DND-41 (cell line): ENCODE results near the gene EVPLL.

Experiments used
- EZH2 ChIP-seq: IDR thresholded peaks from 3 replicates; pipeline ENCODE4 v1.6.1; 2012; ENCODE audit warnings: borderline replicate concordance, low read depth, mild to moderate bottlenecking, moderate library complexity, low read length, inconsistent platforms; ENCODE audit not compliant: severe bottlenecking
- TF ChIP-seq, protein P1 (sequence below): IDR thresholded peaks from 2 replicates; pipeline ENCODE4 v1.5.1; 2012; ENCODE audit warnings: borderline replicate concordance, low read length, moderate library complexity, mild to moderate bottlenecking; ENCODE audit not compliant: poor library complexity, severe bottlenecking; ENCODE audit errors: extremely low read depth

DNA sequence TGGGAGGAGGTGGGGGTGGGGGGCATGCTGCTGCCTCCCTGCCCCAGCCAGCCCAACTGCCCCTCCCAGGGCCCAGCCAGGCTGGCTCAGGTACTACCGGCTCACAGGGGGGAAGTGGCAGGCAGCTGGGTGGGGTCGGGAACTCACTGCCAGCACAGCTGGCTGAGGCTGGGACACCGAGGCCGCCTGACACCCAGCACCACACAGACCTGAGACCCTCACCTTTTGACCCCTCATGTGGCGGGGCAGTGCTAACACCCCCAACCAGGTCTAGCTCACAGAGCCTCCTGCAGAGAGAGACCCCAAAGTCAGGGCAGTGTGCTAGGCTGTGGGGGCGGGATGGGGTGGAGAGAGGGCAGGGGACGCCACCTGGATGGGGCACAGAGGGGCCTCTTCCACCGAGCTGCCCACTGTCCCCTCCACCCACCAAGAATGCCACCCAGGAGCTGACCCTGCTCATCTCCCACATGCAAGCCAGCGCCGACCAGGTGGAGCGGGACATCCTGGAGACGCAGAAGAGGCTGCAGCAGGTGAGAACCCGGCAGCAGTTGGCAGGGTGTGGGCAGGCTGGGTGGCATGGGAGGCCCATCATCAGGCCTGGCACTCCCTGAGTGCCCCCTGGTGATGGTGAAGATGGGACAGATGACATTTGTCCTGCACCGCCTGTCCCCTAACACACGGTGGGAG, 3.0 kb downstream of the EVPLL start:
- TF ChIP-seq, protein P1, sequence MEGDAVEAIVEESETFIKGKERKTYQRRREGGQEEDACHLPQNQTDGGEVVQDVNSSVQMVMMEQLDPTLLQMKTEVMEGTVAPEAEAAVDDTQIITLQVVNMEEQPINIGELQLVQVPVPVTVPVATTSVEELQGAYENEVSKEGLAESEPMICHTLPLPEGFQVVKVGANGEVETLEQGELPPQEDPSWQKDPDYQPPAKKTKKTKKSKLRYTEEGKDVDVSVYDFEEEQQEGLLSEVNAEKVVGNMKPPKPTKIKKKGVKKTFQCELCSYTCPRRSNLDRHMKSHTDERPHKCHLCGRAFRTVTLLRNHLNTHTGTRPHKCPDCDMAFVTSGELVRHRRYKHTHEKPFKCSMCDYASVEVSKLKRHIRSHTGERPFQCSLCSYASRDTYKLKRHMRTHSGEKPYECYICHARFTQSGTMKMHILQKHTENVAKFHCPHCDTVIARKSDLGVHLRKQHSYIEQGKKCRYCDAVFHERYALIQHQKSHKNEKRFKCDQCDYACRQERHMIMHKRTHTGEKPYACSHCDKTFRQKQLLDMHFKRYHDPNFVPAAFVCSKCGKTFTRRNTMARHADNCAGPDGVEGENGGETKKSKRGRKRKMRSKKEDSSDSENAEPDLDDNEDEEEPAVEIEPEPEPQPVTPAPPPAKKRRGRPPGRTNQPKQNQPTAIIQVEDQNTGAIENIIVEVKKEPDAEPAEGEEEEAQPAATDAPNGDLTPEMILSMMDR = no peak
- TF ChIP-seq EZH2 = no peak
